Body of pancreas (tissue), 4 donors: ENCODE measurements around the gene AURKA. TPM values are rescaled to one million over a fixed set of nuclear protein-coding genes. Genes with fewer than 3 reads are reported as not detected.

Experiments used
- ATAC-seq: fragments of 150-250 bp; one replicate; pipeline ENCODE4 v1.9.1; 2016
- DNase-seq, 4 donors: peaks; one replicate each; pipeline ENCODE4 v3.0.0-alpha.2; 2019
- H3K27ac ChIP-seq, 4 donors: fragments of 200-600 bp; sonication (generic); 1 replicate in 3 of 4; 2 replicates in 1 of 4; pipeline versions ENCODE4 v1.5.1 to v1.6.1; 2016 to 2019; ENCODE audit warnings: mild to moderate bottlenecking in 1 of 4, mixed read lengths in 1 of 4, moderate library complexity in 1 of 4
- H3K27me3 ChIP-seq, 2 donors: fragments of 200-600 bp; sonication (generic); one replicate each; pipeline ENCODE4 v1.6.0; 2016; ENCODE audit warnings: mild to moderate bottlenecking in 1 of 2
- H3K36me3 ChIP-seq, 2 donors: fragments of 200-600 bp; sonication (generic); replicated peaks in 1 of 2; 2 replicates each; pipeline ENCODE4 v1.5.1; 2016; ENCODE audit warnings: low read depth in 2 of 2; ENCODE audit not compliant: insufficient read depth in 1 of 2
- H3K4me1 ChIP-seq: fragments of 200-600 bp; sonication (generic); one replicate; pipeline ENCODE4 v1.6.0; 2016
- H3K4me3 ChIP-seq, 2 donors: fragments of 200-600 bp; sonication (generic); 1 replicate in 1 of 2; 2 replicates in 1 of 2; pipeline ENCODE4 v1.5.1; 2016 to 2019
- H3K9me3 ChIP-seq, 3 donors: fragments of 200-600 bp; sonication (generic); 1 replicate in 2 of 3; 2 replicates in 1 of 3; pipeline ENCODE4 v1.5.1; 2016
- POLR2A ChIP-seq, 3 donors: fragments of 450-650 bp; IDR thresholded peaks; one replicate each; pipeline ENCODE4 v1.6.1; 2016; ENCODE audit warnings: antibody characterized with exemption in 3 of 3, mild to moderate bottlenecking in 2 of 3
- WGBS, 2 donors: methylation state at CpG; one replicate each; pipeline ENCODE4 v1.1.5; 2017; 5-methylcytosine and 5-hydroxymethylcytosine counted together
- intact Hi-C: fragments of 100-400 bp; cut with DNase I; formaldehyde crosslinking; loops from one replicate; pipeline ENCODE4 v1.15.1; 2023
- total RNA-seq, 2 donors: library from RNA; depleted of rRNA; stranded (reverse); fragments of >200 nt; gene quantifications; one replicate each; pipeline ENCODE4 v1.1.0, GENCODE V29; 2016
- TF ChIP-seq, protein P1 (sequence below), 7 experiments: fragments of 450-650 bp in 4 of 7; fragments of 200-600 bp in 3 of 7; sonication (generic) in 3 of 7; IDR thresholded peaks; one replicate each; pipeline ENCODE4 v1.5.1; 2016 to 2019; ENCODE audit warnings: antibody characterized with exemption in 7 of 7

Gene AURKA
- total RNA-seq, 2 donors from 2014 or later = 0.66 to 1.0 TPM

GRCh38 chr20:56359212-56360132, 32.5 kb downstream of the AURKA start:
- no peaks in the 10 kb centered on the region for H3K36me3 ChIP-seq
- DNase-seq (peak; percentile 48 to 60 (median 58)), ATAC-seq (peak; percentile 49)
- intact Hi-C loops = no loop called here
- no peaks in the 10 kb centered on the region for H3K9me3 ChIP-seq
- H3K27me3 ChIP-seq = no peaks in the 10 kb centered on the region
- H3K4me3 ChIP-seq = peak overlapping the region; percentile 66 to 77
- TF ChIP-seq, protein P1, sequence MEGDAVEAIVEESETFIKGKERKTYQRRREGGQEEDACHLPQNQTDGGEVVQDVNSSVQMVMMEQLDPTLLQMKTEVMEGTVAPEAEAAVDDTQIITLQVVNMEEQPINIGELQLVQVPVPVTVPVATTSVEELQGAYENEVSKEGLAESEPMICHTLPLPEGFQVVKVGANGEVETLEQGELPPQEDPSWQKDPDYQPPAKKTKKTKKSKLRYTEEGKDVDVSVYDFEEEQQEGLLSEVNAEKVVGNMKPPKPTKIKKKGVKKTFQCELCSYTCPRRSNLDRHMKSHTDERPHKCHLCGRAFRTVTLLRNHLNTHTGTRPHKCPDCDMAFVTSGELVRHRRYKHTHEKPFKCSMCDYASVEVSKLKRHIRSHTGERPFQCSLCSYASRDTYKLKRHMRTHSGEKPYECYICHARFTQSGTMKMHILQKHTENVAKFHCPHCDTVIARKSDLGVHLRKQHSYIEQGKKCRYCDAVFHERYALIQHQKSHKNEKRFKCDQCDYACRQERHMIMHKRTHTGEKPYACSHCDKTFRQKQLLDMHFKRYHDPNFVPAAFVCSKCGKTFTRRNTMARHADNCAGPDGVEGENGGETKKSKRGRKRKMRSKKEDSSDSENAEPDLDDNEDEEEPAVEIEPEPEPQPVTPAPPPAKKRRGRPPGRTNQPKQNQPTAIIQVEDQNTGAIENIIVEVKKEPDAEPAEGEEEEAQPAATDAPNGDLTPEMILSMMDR (IDR thresholded peaks at IDR 0.05) = no peak
- TF ChIP-seq POLR2A (IDR thresholded peaks at IDR 0.05) = peak in 2 of 3 donors; percentile 53 to 55
- H3K4me1 ChIP-seq = peaks cover 15% of the 10 kb centered on the region
- peak overlapping the region in 3 of 4 donors; percentile 61 to 77 (median 69) for H3K27ac ChIP-seq
- WGBS, 2 donors = 12 to 20% methylated on average over 21 to 51 of the region's 51 CpGs

DNA sequence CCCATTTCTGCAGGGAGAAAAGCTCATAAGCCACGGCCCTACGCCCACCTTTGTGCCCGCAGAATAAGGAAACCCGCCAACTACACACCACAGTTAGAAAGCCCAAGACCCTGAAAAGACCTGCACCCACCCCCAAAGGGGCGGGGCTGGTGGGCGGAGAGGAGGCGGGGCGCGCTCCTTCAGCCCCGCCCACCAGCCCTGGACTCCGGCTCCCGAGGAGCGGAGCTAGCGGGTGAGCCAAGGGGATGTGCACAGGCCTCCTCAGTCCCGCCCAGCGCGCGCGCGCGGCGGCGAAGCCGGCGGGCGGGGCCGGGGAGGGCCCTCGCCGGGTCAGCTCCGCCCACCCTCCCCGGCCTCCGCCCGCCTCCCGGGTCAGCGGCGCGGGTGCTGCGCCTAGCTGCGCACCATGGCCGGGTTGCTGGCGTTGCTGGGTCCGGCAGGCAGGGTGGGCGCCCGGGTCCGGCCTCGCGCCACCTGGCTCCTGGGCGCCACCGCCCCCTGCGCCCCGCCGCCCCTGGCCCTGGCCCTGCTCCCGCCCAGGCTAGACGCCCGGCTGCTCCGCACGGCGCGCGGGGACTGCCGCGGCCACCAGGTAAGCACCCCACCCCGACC, 33.3 kb downstream of the AURKA start, which contains the start of gene FAM210B:
Gene FAM210B, plus strand, starts transcription at position 375 of the 612 bp plus-strand sequence. Its CDS starts 32 bp downstream, at position 407.
- Histone ChIP-seq H3K9me3 (no peaks in the 10 kb centered on the region), H3K36me3 (no peaks in the 10 kb centered on the region), H3K4me1 (peaks cover 15% of the 10 kb centered on the region), H3K27me3 (no peaks in the 10 kb centered on the region), H3K4me3 (peak within 1 kb of the TSS; percentile 66 to 77), H3K27ac (peak within 1 kb of the TSS in 3 of 4 donors; percentile 61 to 77 (median 69))
- TF ChIP-seq POLR2A (IDR thresholded peaks at IDR 0.05) = no peak
- TF ChIP-seq, protein P1 (IDR thresholded peaks at IDR 0.05) = no peak
- ATAC-seq = peak; percentile 98
- intact Hi-C loops = no loop called here
- 1% methylated on average over 11 to 42 of the region's 63 CpGs for WGBS, 2 donors
- DNase-seq = peak; percentile 87 to 92 (median 92)

- TF ChIP-seq, protein P1 (IDR thresholded peaks at IDR 0.05) = no peak
- no peak for TF ChIP-seq POLR2A (IDR thresholded peaks at IDR 0.05)
- intact Hi-C loops = no loop called here
- DNase-seq = no peak
- H3K27me3 ChIP-seq = no peaks in the 10 kb centered on the region
- no peak for ATAC-seq
- no peaks in the 10 kb centered on the region for H3K9me3 ChIP-seq
- WGBS, 2 donors = 71 to 73% methylated on average over 6 of the region's 6 CpGs
- no peaks in the 10 kb centered on the region for H3K36me3 ChIP-seq
- H3K27ac ChIP-seq = peak overlapping the region in 1 of 4 donors; percentile 20
- H3K4me3 ChIP-seq = no peak overlapping the region
- H3K4me1 ChIP-seq = peaks cover 15% of the 10 kb centered on the region
Observed at GRCh38 chr20:56358070-56358469, 33.9 kb downstream of the AURKA start.

- Histone ChIP-seq H3K9me3 (no peaks in the 10 kb centered on the region), H3K27ac (no peak overlapping the region), H3K4me1 (peaks cover 7% of the 10 kb centered on the region), H3K27me3 (no peaks in the 10 kb centered on the region), H3K36me3 (no peaks in the 10 kb centered on the region), H3K4me3 (no peak overlapping the region)
- TF ChIP-seq, protein P1 (IDR thresholded peaks at IDR 0.05) = no peak
- no peak for TF ChIP-seq POLR2A (IDR thresholded peaks at IDR 0.05)
- intact Hi-C loops = no loop called here
- DNase-seq (no peak), ATAC-seq (no peak)
- WGBS, 2 donors = 82 to 83% methylated on average over 4 of the region's 4 CpGs
Observed at GRCh38 chr20:56353356-56353755, 38.7 kb downstream of the AURKA start.
